ENCODE results near the gene CYTH4.

DNA sequence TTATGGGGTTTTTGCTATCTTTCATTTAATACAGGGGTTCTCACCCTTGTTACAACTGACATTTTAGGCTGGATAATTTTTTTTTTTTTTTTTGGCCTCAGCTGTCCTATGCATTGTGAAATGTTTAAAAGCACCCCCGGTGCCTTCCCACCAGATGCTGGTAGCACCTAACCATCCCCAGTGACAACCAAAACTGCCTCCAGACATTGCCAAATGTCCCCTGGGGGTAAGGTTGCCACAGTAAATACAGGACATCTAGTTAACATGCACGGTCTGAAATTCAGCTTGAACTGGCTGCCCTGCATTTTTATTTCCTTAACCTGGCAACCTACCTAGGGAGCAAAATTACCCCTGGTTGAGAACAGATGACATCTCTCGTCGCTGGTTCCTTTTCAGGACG is 72.4 kb downstream of the CYTH4 start:
- no peak for TF ChIP-seq JUNB (IDR thresholded peaks at IDR 0.05; ENCODE audit: unreplicated experiment)
- TF ChIP-seq, protein P1, sequence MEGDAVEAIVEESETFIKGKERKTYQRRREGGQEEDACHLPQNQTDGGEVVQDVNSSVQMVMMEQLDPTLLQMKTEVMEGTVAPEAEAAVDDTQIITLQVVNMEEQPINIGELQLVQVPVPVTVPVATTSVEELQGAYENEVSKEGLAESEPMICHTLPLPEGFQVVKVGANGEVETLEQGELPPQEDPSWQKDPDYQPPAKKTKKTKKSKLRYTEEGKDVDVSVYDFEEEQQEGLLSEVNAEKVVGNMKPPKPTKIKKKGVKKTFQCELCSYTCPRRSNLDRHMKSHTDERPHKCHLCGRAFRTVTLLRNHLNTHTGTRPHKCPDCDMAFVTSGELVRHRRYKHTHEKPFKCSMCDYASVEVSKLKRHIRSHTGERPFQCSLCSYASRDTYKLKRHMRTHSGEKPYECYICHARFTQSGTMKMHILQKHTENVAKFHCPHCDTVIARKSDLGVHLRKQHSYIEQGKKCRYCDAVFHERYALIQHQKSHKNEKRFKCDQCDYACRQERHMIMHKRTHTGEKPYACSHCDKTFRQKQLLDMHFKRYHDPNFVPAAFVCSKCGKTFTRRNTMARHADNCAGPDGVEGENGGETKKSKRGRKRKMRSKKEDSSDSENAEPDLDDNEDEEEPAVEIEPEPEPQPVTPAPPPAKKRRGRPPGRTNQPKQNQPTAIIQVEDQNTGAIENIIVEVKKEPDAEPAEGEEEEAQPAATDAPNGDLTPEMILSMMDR (conservative IDR thresholded peaks at IDR 0.05; ENCODE audit: low read depth in 2 of 2), result no peak
- TF ChIP-seq, protein P2, sequence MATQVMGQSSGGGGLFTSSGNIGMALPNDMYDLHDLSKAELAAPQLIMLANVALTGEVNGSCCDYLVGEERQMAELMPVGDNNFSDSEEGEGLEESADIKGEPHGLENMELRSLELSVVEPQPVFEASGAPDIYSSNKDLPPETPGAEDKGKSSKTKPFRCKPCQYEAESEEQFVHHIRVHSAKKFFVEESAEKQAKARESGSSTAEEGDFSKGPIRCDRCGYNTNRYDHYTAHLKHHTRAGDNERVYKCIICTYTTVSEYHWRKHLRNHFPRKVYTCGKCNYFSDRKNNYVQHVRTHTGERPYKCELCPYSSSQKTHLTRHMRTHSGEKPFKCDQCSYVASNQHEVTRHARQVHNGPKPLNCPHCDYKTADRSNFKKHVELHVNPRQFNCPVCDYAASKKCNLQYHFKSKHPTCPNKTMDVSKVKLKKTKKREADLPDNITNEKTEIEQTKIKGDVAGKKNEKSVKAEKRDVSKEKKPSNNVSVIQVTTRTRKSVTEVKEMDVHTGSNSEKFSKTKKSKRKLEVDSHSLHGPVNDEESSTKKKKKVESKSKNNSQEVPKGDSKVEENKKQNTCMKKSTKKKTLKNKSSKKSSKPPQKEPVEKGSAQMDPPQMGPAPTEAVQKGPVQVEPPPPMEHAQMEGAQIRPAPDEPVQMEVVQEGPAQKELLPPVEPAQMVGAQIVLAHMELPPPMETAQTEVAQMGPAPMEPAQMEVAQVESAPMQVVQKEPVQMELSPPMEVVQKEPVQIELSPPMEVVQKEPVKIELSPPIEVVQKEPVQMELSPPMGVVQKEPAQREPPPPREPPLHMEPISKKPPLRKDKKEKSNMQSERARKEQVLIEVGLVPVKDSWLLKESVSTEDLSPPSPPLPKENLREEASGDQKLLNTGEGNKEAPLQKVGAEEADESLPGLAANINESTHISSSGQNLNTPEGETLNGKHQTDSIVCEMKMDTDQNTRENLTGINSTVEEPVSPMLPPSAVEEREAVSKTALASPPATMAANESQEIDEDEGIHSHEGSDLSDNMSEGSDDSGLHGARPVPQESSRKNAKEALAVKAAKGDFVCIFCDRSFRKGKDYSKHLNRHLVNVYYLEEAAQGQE (IDR thresholded peaks at IDR 0.05; ENCODE audit: unreplicated experiment), result no peak
- no peak for TF ChIP-seq POLR2AphosphoS5 (IDR thresholded peaks at IDR 0.05; ENCODE audit: low read depth)
- no peak for TF ChIP-seq ZNF331 (CRISPR knock-in tag; IDR thresholded peaks at IDR 0.05; ENCODE audit: low read depth)
- no peak for TF ChIP-seq EZH2phosphoT487 (IDR thresholded peaks at IDR 0.05; ENCODE audit: unreplicated experiment)
- TF ChIP-seq ZNF114 (CRISPR knock-in tag; IDR thresholded peaks at IDR 0.05), result no peak
- TF ChIP-seq EZH2 (IDR thresholded peaks at IDR 0.05; ENCODE audit: low read depth, unreplicated experiment), result no peak
- no peak for TF ChIP-seq NANOG (IDR thresholded peaks at IDR 0.05; ENCODE audit: borderline replicate concordance)
- no peak for TF ChIP-seq STAT1 (IDR thresholded peaks at IDR 0.05; ENCODE audit: unreplicated experiment)
- no peak for TF ChIP-seq CREB1 (CRISPR knock-in tag; IDR thresholded peaks at IDR 0.05; ENCODE audit: low read depth)

Data from GM23338 (cell line).